ENCODE measurements around the gene LTO1. TPM values are rescaled to one million over a fixed set of nuclear protein-coding genes. Genes with fewer than 3 reads are reported as not detected.

Gene LTO1
- total RNA-seq (2014; rRNA removed; shearing (Covaris generic)): 11.2 and 17.1 TPM in 2 replicates

GRCh38 chr11:69674886-69675714 lies at the start of gene LTO1:
Gene LTO1 (minus strand): TSS chr11:69675353. CDS start chr11:69675239, 114 bp downstream.
- peak; percentile 97 for DNase-seq (ENCODE audit: low read depth)

- peak; percentile 35 for DNase-seq (ENCODE audit: low read depth)
Observed at GRCh38 chr11:69721745-69722144, 46.6 kb upstream of the LTO1 start.

GRCh38 chr11:69721106-69721505 lies 46.0 kb upstream of the LTO1 start:
- DNase-seq (ENCODE audit: low read depth): no peak

- no peak for DNase-seq (ENCODE audit: low read depth)
Observed at GRCh38 chr11:69718912-69719311, 43.8 kb upstream of the LTO1 start.

GRCh38 chr11:69718147-69718546 lies 43.0 kb upstream of the LTO1 start:
- DNase-seq (ENCODE audit: low read depth): peak; percentile 64

GRCh38 chr11:69716891-69717747 lies 42.0 kb upstream of the LTO1 start:
- DNase-seq (ENCODE audit: low read depth): no peak

GRCh38 chr11:69716099-69716498 lies 40.9 kb upstream of the LTO1 start:
- DNase-seq (ENCODE audit: low read depth): no peak

- no peak for DNase-seq (ENCODE audit: low read depth)
Observed at GRCh38 chr11:69715446-69715845, 40.3 kb upstream of the LTO1 start.

- DNase-seq (ENCODE audit: low read depth): no peak
Observed at GRCh38 chr11:69711822-69712801, 37.0 kb upstream of the LTO1 start.

GRCh38 chr11:69708736-69709401 lies 33.7 kb upstream of the LTO1 start:
- DNase-seq (ENCODE audit: low read depth): no peak

GRCh38 chr11:69707176-69707575 lies 32.0 kb upstream of the LTO1 start:
- peak; percentile 25 for DNase-seq (ENCODE audit: low read depth)

- DNase-seq (ENCODE audit: low read depth): no peak
Observed at GRCh38 chr11:69705901-69706787, 31.0 kb upstream of the LTO1 start.

GRCh38 chr11:69705351-69705811 lies 30.2 kb upstream of the LTO1 start:
- no peak for DNase-seq (ENCODE audit: low read depth)

- peak; percentile 55 for DNase-seq (ENCODE audit: low read depth)
Observed at GRCh38 chr11:69704508-69705253, 29.5 kb upstream of the LTO1 start.

GRCh38 chr11:69703768-69704507 lies 28.8 kb upstream of the LTO1 start, which contains the start of gene FGF19:
Gene FGF19 (minus strand): TSS chr11:69704022. CDS start chr11:69703876, 146 bp downstream.
- peak; percentile 23 for DNase-seq (ENCODE audit: low read depth)

GRCh38 chr11:69703453-69703767 lies 28.3 kb upstream of the LTO1 start:
- no peak for DNase-seq (ENCODE audit: low read depth)

- no peak for DNase-seq (ENCODE audit: low read depth)
Observed at GRCh38 chr11:69702769-69703452, 27.8 kb upstream of the LTO1 start.

- no peak for DNase-seq (ENCODE audit: low read depth)
Observed at GRCh38 chr11:69702239-69702691, 27.1 kb upstream of the LTO1 start.

All from Daoy (cell line).